Stimulated activated CD8-positive, alpha-beta memory T cell treated with anti-CD3 and anti-CD28 coated beads, Interleukin-15, amount 100 ng/mL, for 48 hours (primary cell): ENCODE results near the gene NR4A2.

Experiments
- DNase-seq, 2 donors: peaks; one replicate each; pipeline ENCODE4 v3.0.0-alpha.2; 2020; ENCODE audit warnings: low read depth in 2 of 2

The NR4A2 gene

GRCh38 chr2:156340377-156340776 lies 7.9 kb upstream of the NR4A2 start:
- DNase-seq: no peak

GRCh38 chr2:156339865-156340264 lies 7.3 kb upstream of the NR4A2 start:
- no peak for DNase-seq

- no peak for DNase-seq
Measured at GRCh38 chr2:156339110-156339847, 6.8 kb upstream of the NR4A2 start.

GRCh38 chr2:156338578-156338977 lies 6.1 kb upstream of the NR4A2 start:
- no peak for DNase-seq

- peak; percentile 74 to 82 for DNase-seq
Measured at GRCh38 chr2:156334496-156335478, 2.3 kb upstream of the NR4A2 start.

- DNase-seq: peak; percentile 72 to 76
Measured at GRCh38 chr2:156333951-156334495, 1.5 kb upstream of the NR4A2 start.

GRCh38 chr2:156333274-156333950 lies 891 bp upstream of the NR4A2 start:
- DNase-seq: peak; percentile 55 to 62

GRCh38 chr2:156332284-156332533 lies 312 bp downstream of the NR4A2 start:
- no peak for DNase-seq

- DNase-seq: no peak
Measured at GRCh38 chr2:156331572-156332283, 793 bp downstream of the NR4A2 start.

- DNase-seq: no peak
Measured at GRCh38 chr2:156329927-156330726, 2.4 kb downstream of the NR4A2 start.

- DNase-seq: no peak
Measured at GRCh38 chr2:156329031-156329926, 3.2 kb downstream of the NR4A2 start.

- no peak for DNase-seq
Measured at GRCh38 chr2:156327835-156328695, 4.5 kb downstream of the NR4A2 start.

GRCh38 chr2:156326526-156327095 lies 5.9 kb downstream of the NR4A2 start:
- no peak for DNase-seq

- DNase-seq: no peak
Measured at GRCh38 chr2:156325688-156326525, 6.6 kb downstream of the NR4A2 start.

GRCh38 chr2:156323754-156324153 lies 8.8 kb downstream of the NR4A2 start:
- DNase-seq: no peak

- no peak for DNase-seq
Measured at GRCh38 chr2:156322686-156323231, 9.8 kb downstream of the NR4A2 start.

GRCh38 chr2:156322051-156322685 lies 10.4 kb downstream of the NR4A2 start:
- no peak for DNase-seq
